Measurements from ENCODE around the gene NR3C2.
"Not testable (repeated sequence)": the region's sequence is repeated elsewhere in the genome, so short reads cannot be mapped to it uniquely, and the experiment has no call there.

NR3C2 gene

DNA sequence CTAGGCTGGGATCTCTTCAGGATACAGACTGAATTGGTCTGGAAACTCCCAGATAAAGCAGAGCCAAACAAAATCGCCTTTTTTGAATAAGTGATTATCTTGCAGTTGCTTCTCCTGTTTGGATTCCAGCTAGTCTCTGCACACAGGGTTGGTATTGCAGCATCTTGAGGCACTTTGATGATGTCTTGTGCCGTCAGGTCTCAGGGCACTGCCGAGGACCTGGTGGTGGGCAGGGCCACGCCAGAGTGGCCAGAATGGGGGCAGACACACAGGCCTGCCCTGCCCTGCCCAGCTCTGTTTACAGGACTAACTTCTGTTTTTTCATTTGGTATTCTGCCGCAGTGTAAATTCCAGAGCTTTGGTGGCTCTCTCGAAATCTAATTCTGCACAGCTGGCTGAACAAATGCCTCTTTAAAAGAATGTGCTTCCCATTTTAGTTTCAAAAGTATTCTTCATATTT is 276.1 kb downstream of the NR3C2 start:
- no peak for DNase-seq (ENCODE audit: low read depth)

DNA sequence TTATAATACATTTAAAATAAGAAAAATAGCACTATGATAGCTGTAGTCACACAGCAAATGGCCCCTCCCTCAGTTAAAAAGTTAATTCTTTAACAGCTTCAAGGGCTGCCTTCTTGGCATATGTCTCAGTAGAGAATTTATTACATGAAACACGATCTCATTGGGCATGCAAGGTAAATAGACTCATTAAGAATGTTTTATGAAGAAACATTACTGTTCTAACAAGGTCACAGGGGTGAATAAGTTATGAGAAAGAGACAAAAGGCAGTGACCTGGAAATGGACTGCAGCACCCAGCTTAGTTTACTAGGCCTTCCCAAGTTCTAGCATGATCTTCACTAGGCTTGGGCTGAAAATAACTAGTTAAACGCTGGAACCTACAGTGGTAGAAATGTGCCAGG is 277.7 kb downstream of the NR3C2 start:
- no peak for DNase-seq (ENCODE audit: low read depth)

DNA sequence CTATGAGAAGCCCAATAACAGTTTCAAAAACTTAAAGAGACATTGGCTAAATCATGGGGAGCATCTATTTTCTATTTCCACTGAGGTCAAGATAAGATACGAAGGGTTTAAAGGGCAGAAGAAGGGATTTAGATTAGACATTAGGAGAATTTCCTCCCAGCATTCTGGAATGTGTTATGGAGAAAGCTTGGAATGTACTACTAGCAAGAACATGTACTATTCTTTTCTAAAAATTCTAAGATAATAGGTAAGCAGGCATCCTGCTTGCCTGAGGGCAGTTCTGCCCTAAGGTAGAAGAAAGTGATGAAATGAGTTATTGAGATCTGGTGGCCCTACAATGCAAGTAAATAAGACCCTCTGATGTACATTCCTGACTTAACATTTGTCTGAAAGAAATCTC is 279.2 kb downstream of the NR3C2 start:
- DNase-seq (ENCODE audit: low read depth), result no peak

DNA sequence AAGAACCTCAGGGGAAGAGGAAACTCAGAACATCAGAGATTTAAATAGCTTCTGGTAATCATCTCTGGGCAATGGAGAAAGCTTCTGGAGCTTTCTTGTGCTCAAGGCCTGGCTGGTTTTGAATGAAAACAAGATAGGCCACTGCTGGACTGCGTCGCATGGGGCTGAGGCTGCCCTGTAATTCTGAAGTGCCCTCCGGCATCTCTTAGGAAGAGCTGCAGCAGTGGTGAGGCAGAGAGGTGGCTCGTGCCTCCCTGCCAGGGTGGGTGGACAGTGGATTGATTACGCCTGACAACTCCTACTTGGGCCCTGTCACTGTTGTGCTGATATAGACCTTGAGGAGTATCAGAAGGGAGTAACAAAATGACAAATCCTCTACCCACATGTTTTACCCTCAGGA is 279.7 kb downstream of the NR3C2 start:
- DNase-seq (ENCODE audit: low read depth), result no peak

DNA sequence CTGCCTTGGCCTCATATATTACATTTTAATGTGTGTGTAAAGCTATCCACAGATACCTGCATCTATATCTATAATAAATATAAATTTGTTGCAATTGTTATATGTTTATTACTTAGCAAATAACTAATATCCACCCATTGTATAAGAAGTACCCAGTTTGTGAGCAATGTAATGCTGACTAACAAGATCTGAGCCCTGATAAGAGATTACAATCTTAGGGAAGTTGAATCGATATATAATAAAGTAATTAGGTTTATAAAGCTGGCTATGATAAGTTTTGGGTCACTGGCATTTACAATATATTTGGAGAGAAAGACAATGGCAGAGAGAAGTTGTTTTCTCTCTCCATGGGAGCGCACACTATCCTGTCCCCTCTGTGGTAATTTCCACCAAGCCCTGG is 280.6 kb downstream of the NR3C2 start:
- no peak for DNase-seq (ENCODE audit: low read depth)

DNA sequence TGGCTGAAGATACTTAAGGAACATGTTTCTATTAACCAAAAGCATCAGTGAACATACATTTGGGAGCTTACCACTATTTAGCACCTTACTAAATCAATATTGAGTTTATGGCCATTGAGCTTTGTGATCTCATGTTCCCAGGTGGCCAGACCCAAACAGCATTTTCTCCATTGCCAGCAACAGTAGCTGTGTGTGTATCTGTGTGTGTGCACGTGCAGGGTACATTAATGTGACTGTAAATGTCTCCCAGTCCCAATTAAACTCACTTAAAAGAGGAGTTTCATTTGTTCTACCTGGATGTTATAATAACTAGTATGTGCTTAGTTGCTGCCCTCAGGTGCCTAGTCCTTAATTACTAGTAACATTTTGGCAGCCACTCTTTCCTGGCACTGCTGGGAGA is 282.4 kb downstream of the NR3C2 start:
- DNase-seq (ENCODE audit: low read depth), result no peak

DNA sequence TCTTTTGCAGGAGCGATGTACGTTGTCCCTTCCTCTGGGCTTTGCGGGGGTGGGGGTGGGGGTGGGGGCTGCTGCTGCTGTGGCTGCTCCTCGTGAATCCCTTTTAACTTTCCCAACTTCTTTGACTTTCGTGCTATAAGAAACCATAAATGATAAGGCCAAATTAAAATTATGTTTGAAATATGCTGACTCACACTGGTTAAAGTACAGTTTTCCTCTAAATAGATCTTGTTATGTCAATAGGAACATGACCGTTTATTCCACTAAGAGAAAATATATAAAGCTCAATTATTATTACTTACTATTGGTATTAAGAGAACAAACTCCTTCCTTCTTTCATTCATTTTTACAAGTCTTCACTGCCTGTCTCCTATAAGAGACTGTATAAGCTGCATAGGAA is 287.4 kb downstream of the NR3C2 start:
- DNase-seq (ENCODE audit: low read depth), result no peak

DNA sequence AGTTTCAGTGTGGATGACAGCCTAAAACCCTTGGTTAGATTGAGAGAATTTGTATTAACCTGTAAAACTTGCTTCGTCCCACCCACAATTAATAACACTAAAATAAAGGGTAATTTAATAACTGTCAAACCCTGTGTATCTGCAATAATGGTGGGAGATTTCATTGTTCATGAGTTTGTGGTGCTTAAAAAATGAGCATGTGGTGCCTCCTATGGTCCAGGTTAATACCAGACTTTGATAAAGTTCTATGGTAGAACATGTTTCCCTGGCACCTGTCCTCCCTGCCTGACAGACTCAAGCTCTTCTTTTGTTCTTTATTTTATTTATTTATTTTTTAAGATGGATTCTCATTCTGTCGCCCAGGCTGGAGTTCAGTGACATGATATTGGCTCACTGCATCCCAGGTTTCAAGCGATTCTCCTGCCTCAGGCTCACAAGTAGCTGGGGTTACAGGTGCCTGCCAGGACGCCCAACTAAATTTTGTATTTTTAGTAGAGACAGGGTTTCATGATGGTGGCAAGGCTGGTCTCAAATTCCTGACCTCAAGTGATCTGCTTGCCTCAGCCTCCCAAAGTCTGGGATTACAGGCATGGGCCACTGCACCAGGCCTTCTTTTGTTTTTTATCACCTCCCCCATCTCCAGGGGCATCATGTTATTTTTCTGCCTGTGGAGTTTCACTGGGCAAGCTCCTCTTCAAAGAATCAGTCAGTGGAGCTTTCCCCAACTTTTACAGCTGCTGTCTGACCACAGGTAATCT is 289.2 kb downstream of the NR3C2 start:
- no peak for DNase-seq (ENCODE audit: low read depth)

DNA sequence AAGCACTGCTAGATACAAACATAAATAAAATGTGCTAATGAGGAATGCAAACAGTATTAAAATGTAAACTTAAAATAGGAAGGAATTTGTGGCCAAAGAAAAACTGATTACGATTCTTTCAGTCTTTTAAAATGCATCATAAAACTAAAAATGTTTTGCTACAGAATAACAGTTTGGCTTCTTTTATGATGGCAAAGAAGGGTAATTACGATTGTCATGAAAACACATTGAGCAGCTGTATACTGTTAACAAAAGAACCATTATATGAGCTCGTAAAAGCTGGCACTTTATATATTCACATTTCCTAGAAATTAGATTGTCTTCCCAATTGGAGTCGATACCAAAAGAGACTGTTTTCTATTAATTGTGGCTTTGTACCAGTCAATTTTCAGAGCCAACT is 290.4 kb downstream of the NR3C2 start:
- no peak for DNase-seq (ENCODE audit: low read depth)

DNA sequence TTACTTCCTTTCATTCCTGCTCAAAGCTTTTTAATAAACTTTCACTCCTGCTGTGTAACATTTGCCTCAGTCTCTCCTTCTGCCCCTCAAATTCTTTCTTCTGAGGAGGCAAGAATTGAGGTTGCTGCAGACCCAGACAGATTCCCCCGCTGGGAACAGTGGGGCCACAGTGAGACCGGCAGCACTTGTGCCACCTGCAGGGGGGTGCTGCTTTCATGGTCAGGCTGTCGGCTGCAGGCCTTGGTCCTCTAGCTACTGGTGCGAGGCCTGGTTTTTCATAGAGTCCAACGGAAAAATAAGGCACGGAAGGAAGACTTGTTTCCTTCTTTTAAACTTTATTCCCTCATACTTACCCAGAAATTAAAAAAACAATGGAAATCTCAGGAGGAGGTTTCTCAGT is 296.7 kb downstream of the NR3C2 start:
- DNase-seq (ENCODE audit: low read depth), result no peak

DNA sequence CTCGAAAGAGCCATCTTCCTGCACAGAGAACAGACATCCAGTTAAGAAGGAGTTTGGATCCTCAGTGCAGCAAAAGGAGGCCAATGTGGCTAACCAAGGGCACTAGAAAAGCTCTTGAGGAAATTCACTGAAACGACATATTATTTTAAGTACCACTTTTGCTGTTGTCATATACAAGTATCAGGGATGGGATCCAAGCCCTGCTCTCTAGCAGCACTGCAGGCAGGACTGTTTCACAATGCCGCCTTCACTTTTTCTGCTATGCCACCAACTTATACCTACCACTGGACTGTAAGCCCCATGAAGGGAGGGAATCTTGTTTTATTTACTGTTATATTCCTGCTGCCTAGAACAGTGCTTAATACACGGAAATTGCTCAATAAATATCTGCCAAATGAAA is 299.0 kb downstream of the NR3C2 start:
- DNase-seq (ENCODE audit: low read depth), result no peak

DNA sequence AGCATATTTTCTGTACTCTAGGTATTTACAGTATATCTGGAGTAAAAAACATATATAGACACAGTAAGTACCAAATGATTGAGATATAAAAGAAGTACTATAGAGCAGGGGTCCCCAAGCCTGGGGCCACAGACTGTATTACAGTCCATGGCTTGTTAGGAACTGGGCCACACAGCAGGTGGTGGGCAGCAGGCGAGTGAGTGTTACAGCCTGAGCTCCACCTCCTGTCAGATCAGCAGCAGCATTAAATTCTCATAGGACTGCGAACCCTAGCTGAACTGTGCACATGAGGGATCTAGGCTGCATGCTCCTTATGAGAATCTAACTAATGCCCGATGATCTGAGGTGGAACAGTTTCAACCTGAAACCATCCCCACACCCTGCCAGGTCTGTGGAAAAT is 300.7 kb downstream of the NR3C2 start:
- no peak for DNase-seq (ENCODE audit: low read depth)

DNA sequence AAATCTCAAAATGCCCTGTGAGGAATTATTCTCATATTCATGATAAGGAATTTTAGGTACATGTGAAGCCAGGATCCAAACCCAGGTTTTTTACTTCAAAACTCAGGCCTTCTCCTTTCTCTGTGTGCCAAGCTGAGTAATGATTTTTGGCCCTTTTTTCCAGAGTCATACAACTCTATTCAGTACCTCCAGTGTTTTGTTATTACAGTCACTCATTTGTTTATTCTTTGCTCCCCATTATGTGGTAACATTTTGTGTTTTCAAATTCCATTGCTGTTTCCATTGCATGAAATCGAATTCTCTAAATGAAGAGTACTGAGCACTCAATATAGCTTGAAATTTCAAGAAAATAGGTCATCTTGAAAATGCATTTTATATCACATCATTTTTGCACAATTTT is 315.4 kb downstream of the NR3C2 start:
- no peak for DNase-seq (ENCODE audit: low read depth)

DNA sequence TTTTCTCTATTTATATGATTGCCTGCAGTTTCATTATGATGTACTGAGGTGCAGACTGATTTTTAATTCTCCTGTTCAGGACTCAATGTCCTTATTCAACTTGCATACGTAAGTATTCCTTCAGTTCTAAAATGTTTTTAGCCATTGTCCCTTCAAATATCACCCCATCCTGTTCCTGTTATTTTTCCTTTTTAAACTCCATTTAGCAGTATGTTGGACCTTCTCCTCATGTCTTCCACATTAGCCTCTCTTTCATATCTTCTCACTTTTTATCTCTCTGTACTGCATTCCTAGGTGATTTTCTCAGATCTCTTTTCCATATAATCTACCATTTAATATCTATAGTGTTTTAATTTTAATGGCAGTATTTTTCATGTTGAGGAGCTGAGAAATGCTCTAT is 317.7 kb downstream of the NR3C2 start:
- DNase-seq (ENCODE audit: low read depth), result no peak

DNA sequence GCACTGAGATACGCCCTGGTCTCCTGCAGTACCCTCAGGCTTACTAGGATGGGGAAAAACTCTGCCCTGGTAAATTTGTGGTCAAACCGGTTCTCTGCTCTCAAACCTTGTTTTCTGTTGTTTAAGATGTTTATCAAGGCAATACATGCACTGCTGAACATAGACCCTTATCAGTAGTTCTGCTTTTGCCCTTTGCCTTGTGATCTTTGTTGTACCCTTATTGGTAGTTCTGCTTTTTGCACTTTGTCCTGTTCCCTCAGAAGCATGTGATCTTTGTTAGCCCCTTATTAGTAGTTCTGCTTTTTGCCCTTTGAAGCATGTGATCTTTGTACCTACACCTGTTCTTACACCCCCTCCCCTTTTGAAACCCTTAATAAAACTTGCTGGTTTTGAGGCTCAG is 319.1 kb downstream of the NR3C2 start:
- DNase-seq (ENCODE audit: low read depth), result not testable (repeated sequence)

DNA sequence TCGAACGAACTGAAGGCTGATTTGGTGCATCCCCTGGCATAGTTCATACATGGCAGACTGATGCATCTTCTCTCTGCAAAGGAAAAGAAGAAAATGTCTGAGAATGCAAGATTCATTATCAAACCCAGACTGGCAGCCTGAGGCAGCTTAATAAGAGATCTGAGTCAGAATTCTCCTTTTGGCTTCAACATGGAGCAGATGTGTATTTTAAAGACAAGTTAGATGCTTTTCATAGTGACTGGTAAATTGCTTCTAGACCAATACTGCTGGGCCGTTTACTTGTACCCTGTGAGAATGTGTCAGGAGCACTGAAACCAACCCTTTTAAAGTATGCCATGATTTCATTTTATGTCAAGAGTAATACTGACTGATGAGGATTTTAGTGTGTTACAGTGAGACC is 322.0 kb downstream of the NR3C2 start:
- DNase-seq (ENCODE audit: low read depth), result no peak

DNA sequence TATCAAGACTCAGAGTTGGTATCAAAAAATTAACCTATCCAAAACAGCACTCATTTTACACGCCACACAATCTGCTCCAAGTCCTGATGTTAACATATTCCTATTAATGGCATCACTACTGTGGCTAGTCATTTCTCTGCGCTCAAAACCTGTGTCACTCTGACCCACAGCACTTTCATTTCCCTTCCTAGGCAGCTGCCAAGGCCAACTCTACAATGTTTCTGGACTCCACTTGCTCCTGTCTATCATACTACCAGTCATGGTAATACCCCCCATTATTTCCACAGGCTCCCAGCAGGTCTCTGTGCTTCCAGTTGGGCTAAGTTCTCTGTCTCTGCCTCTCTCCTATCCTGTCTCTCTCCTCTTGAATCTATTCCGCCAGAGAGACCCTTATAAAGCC is 323.6 kb downstream of the NR3C2 start:
- no peak for DNase-seq (ENCODE audit: low read depth)

DNA sequence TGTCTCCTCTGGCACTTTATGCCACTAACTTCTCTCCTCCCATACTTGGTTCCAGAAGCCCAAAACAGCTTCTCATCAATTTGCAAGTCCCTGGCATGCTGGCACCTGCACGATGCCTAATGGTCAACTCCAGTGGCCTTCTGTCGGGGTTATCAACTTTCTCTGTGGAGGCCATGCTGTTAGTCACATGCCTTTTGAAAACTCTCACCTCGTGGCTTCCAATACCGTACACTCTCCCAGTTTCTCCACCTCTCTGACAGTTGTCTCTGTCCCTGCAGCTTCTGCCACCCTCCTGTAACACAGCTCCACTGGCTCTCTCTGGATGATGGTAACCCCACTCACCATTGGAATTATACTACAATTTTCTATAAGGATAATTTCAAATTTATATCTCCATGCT is 324.0 kb downstream of the NR3C2 start:
- DNase-seq (ENCODE audit: low read depth), result no peak

DNA sequence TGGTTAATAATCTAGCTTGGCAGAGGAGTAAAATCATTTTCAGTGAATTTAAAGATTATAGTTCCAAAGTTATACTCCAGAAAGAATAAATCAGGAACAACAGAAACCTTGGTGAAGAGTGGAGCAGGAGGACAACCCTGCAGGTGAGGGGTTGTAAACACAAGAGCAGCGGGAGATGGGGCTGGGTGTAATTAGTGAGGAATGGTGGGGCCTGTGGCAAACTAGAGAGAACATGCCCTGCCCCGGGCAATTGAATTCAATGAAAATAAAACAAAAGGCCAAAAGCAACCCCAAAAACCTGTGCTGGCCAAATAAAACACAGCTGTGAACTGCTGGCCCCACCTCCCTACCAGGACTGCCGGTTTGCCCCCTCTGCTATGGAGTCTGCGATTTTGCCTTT is 325.2 kb downstream of the NR3C2 start:
- no peak for DNase-seq (ENCODE audit: low read depth)

DNA sequence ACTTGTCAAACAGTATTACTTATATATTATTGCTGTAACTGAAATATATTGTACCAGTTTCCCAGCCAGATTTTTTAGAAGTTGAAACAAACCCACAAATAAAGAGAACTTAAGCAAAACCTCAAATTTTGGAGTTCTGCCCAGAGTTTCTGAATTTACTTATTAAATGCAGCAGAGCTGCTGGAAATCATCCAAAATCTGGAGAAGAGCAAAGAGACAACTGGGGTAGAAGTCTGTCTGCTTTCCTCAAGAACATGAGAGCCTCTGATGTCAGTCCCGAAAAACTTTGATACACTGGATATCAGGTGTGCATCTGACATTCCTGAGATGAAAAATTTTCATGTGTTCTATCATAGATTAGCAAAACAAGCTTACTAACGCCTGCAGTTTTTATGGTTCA is 325.9 kb downstream of the NR3C2 start:
- no peak for DNase-seq (ENCODE audit: low read depth)

DNA sequence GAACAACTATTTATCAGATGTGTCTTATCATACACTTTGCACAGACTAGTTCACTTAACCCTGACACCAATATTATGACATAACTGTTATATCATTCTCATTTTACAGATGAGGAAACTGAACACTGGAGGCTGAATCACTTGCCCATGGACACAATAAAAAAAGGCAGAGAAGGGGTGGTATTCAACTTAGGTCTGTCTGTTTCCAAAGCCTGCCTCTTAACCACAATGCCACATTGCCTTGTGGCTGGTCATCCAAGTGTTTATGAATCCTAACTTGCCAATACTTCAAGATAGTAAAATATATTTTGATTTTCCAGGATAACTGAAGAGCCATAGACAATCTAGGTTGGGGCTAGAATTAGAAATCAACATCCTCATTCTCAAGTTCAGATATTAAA is 327.8 kb downstream of the NR3C2 start:
- no peak for DNase-seq (ENCODE audit: low read depth)

DNA sequence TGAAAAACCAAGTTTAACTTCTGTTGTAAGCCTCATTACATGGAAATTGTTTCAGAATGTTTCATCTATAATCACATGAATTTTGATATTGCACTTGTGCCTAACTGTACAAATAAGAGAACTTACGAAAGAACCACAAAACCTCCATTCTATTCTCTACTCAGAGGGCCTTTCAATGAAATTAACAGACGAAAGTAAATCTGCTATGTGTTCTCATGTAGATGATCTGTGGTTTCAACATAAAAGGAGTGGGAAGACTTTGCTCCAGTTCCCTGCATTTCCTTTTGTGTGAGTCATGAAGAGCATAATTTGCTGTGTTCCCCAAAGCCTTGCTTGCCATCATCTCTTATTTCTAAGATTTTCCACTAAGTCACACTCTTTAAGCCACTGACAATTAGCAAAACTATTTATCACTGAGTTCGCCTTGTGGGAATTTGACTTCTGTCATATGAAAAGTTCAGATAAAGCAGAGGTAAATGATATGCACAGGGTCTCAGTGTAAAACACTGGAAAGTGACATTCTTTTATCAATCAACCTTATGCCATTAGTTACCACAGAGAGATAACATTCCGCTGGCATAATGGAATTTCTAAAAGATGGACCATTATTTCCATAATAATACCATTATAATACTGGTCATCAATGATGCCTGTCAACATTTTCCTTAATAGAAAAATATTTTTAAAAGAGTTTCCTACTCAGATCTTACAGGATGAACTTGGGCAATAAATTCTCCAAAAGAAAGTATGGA is 329.8 kb downstream of the NR3C2 start:
- no peak for DNase-seq (ENCODE audit: low read depth)

DNA sequence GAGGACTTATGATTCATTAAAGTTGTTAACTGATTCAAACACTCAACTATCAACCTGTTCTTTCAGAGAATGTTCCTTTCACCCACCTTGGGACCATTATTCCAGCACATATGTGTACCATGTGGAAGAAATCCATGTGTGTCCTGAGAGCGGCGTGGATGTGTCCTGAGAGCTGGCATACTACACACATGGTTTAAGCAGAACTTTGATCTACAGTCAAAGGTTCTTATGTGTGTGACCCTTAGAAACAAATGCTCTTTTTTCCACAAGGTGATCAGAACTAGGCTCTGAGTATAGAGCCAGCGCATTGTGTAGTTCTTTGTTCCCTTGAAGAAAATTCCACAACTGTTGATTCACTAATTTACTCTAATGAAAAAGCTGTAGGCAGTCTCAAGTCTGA is 332.0 kb downstream of the NR3C2 start:
- no peak for DNase-seq (ENCODE audit: low read depth)

DNA sequence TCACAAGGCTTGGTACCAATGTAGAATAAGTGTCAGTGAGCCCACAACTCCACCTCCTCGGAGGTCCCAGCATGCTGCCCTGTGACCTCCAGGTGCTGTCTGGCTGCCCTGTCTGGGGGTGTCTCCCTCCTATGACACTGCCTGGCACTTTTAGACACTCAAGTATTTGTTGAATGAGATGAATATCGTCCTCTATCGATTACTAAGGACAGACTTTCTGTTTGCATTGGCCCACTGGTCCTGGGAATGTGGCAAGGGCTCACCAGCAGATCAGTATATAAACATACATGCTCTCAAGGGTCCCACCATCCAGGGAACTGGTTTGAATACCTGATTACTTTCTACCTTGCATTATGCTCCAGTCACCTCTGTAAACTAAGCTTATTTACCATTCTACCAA is 333.0 kb downstream of the NR3C2 start:
- DNase-seq (ENCODE audit: low read depth), result no peak
